HG02588 (cell line): ENCODE results near the gene PGS1.
"Not testable (repeated sequence)": the region's sequence is repeated elsewhere in the genome, so short reads cannot be mapped to it uniquely, and the experiment has no call there.

Experiments
- ATAC-seq: cut with Tn5 transposase; IDR thresholded peaks from one replicate; pipeline ENCODE4 v1.9.1; 2021; ENCODE audit warnings: mild to moderate bottlenecking, moderate library complexity; ENCODE audit not compliant: unreplicated experiment

Gene PGS1

GRCh38 chr17:78441271-78441971, 63.0 kb downstream of the PGS1 start:
- no peak for ATAC-seq

GRCh38 chr17:78442648-78443218, 64.3 kb downstream of the PGS1 start:
- ATAC-seq = no peak

DNA sequence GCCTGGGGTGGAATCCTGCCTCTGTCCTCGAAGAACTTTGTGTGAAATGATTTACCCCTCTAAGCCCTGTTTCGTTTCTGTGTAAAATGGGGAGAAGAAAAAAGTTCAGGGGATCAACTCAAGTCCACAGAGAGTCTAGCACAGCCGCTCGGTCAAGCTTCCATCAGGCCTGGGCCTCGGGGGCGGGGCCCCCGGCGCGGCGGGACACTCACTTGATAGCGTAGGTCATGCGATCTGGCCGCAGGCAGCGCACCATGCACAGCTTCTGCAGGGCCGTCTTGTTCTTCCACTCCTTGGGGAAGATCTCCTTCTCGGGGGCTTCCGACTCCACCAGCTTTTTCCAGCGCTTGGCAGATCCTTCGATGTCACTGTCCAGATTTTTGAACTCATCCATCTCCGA, 65.9 kb downstream of the PGS1 start:
- no peak for ATAC-seq

GRCh38 chr17:78446833-78447232, 68.4 kb downstream of the PGS1 start:
- no peak for ATAC-seq

- no peak for ATAC-seq
These were observed 70.0 kb downstream of the PGS1 start for GRCh38 chr17:78448356-78448993.

DNA sequence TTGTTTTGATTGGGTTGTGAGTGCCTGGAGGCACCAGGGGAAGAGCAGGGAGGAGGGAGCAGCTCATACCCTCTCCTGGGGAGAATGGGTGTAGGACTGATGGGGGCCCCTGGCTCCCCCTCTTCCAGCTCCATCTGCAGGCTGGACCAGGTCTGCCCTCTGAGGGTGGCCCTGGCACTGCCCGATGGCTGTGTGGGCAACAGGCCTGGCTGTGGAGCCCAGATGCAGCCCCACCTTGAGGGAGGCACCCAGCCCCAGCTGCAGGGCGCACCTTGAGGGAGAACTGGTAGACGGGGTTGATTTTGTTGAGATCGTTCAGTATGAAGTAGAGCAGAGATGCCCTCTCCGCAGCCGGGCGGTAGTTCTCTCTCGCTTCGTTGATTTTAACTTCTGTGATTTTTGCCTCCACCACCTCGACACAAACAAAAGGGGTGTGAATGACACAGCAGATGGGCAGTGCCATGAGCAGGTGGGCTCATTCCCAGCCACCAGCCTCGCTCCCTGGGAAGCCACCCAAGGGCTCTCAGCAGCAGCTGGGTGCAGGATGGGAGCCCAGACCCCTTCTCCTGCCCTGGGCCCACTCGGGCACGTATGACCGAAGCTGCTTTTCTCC, 71.6 kb downstream of the PGS1 start:
- no peak for ATAC-seq

DNA sequence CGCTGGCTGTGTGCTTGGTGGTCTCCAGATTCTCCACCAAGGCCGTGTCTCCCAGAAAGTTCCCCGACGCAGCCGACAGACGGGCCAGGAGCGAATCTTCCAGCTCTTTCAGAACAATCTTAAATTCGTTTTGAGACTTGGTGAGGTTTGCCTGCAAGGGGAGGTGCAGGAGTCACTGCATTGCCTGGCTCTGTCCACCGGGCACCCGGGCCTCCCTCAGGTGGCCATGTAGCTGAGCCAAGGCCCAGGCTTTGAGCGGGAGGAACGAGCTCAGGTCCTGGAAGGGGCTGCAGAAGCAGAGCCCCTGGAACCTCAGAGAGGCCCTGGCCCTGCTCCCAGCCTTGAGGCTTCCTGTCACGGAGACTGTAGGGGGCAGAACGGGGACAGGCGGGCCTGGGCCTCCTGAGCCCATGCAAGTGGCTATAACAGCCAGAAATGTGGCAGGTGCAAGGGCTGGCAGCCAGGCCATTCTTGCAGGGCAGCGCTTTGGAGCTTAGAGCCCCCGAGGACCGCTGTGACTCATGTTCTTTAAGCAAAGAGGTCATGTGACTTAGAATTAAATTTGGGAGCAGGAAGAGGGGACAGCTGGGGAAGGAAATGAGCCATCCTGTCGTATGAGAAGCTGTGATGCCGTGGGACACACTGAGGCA, 72.4 kb downstream of the PGS1 start:
- no peak for ATAC-seq

- no peak for ATAC-seq
These were observed 73.3 kb downstream of the PGS1 start for GRCh38 chr17:78451753-78452152.

DNA sequence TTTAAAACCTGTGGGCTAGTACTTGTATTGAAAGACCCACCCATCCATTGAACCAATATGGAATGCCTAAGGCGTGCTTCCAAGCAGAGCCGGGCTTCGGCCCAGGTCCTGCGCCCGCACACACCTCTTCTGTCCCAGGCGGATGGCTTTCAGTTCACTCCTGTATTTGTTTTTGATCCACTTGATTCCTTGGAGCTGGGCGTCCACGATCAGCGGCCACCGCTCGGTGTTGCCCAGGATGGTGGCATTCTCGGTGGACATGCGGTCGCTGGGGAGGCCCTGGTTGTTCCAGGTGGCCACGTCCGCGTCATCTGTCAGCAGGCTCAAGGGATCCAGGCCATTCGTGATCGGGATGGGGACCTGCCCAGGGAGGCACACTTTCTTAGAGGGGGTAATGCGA, 75.9 kb downstream of the PGS1 start:
- ATAC-seq = no peak

GRCh38 chr17:78458091-78458490, 79.6 kb downstream of the PGS1 start:
- no peak for ATAC-seq

- no peak for ATAC-seq
These were observed 80.4 kb downstream of the PGS1 start for GRCh38 chr17:78458736-78459335.

DNA sequence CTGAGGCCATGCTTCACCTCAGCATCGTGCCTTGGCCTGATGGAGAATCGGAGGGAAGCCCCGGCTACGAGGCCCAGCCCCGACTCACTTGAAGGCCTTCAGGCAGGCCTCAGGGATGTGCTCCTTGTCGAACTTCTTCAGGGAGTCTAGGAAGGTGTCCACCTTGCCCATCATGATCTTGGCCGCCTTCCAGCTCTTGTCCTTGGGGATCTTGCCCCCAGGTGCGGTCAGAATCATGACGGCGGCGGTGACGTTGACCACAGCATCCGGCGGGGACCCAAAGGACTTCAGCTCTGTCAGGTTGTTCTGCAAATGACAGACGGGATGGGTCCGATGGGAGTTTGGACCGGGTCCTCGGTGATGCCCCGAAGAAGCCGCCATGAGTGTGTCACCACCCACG, 81.2 kb downstream of the PGS1 start:
- no peak for ATAC-seq

- no peak for ATAC-seq
These were observed 81.8 kb downstream of the PGS1 start for GRCh38 chr17:78460176-78460675.

GRCh38 chr17:78460951-78461798, 82.7 kb downstream of the PGS1 start:
- no peak for ATAC-seq

- no peak for ATAC-seq
These were observed 83.3 kb downstream of the PGS1 start for GRCh38 chr17:78461799-78462053.

DNA sequence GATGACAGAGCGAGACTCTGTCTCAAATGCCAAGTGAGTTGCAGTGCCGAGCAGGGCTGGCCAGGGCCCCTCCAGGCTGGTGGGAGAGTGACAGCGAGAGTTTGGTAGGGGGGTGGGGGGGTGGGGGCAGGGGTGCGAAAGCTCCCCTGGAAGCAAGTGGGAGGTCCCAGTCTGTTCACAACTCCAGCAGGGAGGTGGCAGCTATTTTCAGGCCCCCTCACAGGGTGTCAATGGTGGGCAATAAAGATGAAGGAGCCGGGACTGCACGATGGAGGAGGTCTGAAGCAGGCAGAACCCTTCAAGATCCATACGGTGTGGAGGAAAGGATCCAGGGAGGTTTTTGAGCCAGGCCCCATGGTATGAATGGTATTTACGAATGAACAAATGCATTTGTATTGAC, 83.7 kb downstream of the PGS1 start:
- no peak for ATAC-seq

GRCh38 chr17:78466109-78466785, 87.8 kb downstream of the PGS1 start:
- not testable (repeated sequence) for ATAC-seq

GRCh38 chr17:78466786-78467715, 88.6 kb downstream of the PGS1 start:
- ATAC-seq = no peak

DNA sequence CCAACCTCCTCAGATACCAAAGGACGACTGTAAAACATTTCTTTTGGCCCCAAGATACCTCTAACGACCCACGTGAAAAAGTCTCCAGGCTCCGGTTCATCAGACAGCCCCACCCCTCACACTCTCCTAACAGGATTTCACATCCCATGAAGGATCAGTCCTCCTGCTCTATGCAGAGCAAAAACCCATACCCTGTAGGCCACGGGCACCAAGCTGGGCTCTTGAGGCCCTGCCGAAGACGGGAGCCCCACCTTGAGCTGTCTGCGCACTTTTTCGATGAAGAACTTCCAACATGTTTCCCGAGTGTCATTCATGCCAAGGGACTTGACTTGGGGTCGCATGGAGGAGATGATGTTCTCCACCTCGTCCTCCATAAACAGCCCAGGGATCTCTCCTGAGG, 89.9 kb downstream of the PGS1 start:
- ATAC-seq = no peak
